NB4 (cell line): ENCODE data around the gene GSTO2.

ENCODE experiments used
- CTCF ChIP-seq: IDR thresholded peaks from one replicate; pipeline ENCODE4 v1.5.1; 2012; ENCODE audit warnings: low read depth, low read length
- POLR2A ChIP-seq: IDR thresholded peaks from 2 replicates; pipeline ENCODE4 v1.6.1; 2011; ENCODE audit warnings: mild to moderate bottlenecking; ENCODE audit not compliant: insufficient read length; ENCODE audit errors: extremely low read depth

- TF ChIP-seq CTCF (no peak), POLR2A (no peak)
These were observed 78.5 kb downstream of the GSTO2 start for GRCh38 chr10:104347295-104348045.
